ENCODE results near the gene NXPE3.
A peak's percentile ranks its signal among the peaks of the same experiment; 100 is the strongest.
"Not testable (repeated sequence)": the region's sequence is repeated elsewhere in the genome, so short reads cannot be mapped to it uniquely, and the experiment has no call there.

Gene NXPE3

GRCh38 chr3:101762041-101762646, 16.9 kb upstream of the NXPE3 start:
- DNase-seq, result no peak
- H3K9me3 ChIP-seq (ENCODE audit: control insufficient read depth, low read length), result no peaks in the 10 kb centered on the region
- H3K4me1 ChIP-seq (ENCODE audit: control insufficient read depth, insufficient read depth, low read length, poor library complexity, severe bottlenecking), result no peaks in the 10 kb centered on the region
- peaks cover 7% of the 10 kb centered on the region for H3K36me3 ChIP-seq (ENCODE audit: control insufficient read depth, insufficient read depth, low read length)
- no peaks in the 10 kb centered on the region for H3K27me3 ChIP-seq (replicated peaks; ENCODE audit: control insufficient read depth, insufficient read depth, low read length, poor library complexity, severe bottlenecking)
- no peak overlapping the region for H3K27ac ChIP-seq (ENCODE audit: insufficient read depth, low read length, poor library complexity, severe bottlenecking)
- no peak overlapping the region for H3K4me3 ChIP-seq (ENCODE audit: insufficient read depth, low read depth, low read length, poor library complexity, severe bottlenecking)

GRCh38 chr3:101777745-101778281, 1.2 kb upstream of the NXPE3 start:
- not testable (repeated sequence) for H3K9me3 ChIP-seq (ENCODE audit: control insufficient read depth, low read length); H3K4me3 ChIP-seq (ENCODE audit: insufficient read depth, low read depth, low read length, poor library complexity, severe bottlenecking); H3K27ac ChIP-seq (ENCODE audit: insufficient read depth, low read length, poor library complexity, severe bottlenecking); H3K27me3 ChIP-seq (replicated peaks; ENCODE audit: control insufficient read depth, insufficient read depth, low read length, poor library complexity, severe bottlenecking); H3K36me3 ChIP-seq (ENCODE audit: control insufficient read depth, insufficient read depth, low read length); DNase-seq
- H3K4me1 ChIP-seq (ENCODE audit: control insufficient read depth, insufficient read depth, low read length, poor library complexity, severe bottlenecking), result peaks cover 17% of the 10 kb centered on the region

- no peak for DNase-seq
- Histone ChIP-seq H3K4me3 (ENCODE audit: insufficient read depth, low read depth, low read length, poor library complexity, severe bottlenecking) (peak overlapping the region; percentile 52), H3K36me3 (ENCODE audit: control insufficient read depth, insufficient read depth, low read length) (peaks cover 2% of the 10 kb centered on the region), H3K27me3 (replicated peaks; ENCODE audit: control insufficient read depth, insufficient read depth, low read length, poor library complexity, severe bottlenecking) (no peaks in the 10 kb centered on the region), H3K9me3 (ENCODE audit: control insufficient read depth, low read length) (no peaks in the 10 kb centered on the region), H3K27ac (ENCODE audit: insufficient read depth, low read length, poor library complexity, severe bottlenecking) (peak overlapping the region; percentile 84), H3K4me1 (ENCODE audit: control insufficient read depth, insufficient read depth, low read length, poor library complexity, severe bottlenecking) (peaks cover 19% of the 10 kb centered on the region)
These were observed 495 bp upstream of the NXPE3 start for GRCh38 chr3:101778385-101779046.

- peak overlapping the region; percentile 84 for H3K27ac ChIP-seq (ENCODE audit: insufficient read depth, low read length, poor library complexity, severe bottlenecking)
- no peak for DNase-seq
These were observed 891 bp downstream of the NXPE3 start for GRCh38 chr3:101779822-101780381.

GRCh38 chr3:101780661-101781060, 1.6 kb downstream of the NXPE3 start:
- H3K9me3 ChIP-seq (ENCODE audit: control insufficient read depth, low read length), result no peaks in the 10 kb centered on the region
- peaks cover 28% of the 10 kb centered on the region for H3K4me1 ChIP-seq (ENCODE audit: control insufficient read depth, insufficient read depth, low read length, poor library complexity, severe bottlenecking)
- peaks cover 18% of the 10 kb centered on the region for H3K36me3 ChIP-seq (ENCODE audit: control insufficient read depth, insufficient read depth, low read length)
- peak overlapping the region; percentile 84 for H3K27ac ChIP-seq (ENCODE audit: insufficient read depth, low read length, poor library complexity, severe bottlenecking)
- H3K27me3 ChIP-seq (replicated peaks; ENCODE audit: control insufficient read depth, insufficient read depth, low read length, poor library complexity, severe bottlenecking), result no peaks in the 10 kb centered on the region
- DNase-seq, result no peak
- no peak overlapping the region for H3K4me3 ChIP-seq (ENCODE audit: insufficient read depth, low read depth, low read length, poor library complexity, severe bottlenecking)

More at GRCh38 chr3:101779822-101780381, 891 bp downstream of the NXPE3 start:
- Histone ChIP-seq H3K36me3 (ENCODE audit: control insufficient read depth, insufficient read depth, low read length) (peaks cover 12% of the 10 kb centered on the region), H3K27me3 (replicated peaks; ENCODE audit: control insufficient read depth, insufficient read depth, low read length, poor library complexity, severe bottlenecking) (no peaks in the 10 kb centered on the region), H3K4me3 (ENCODE audit: insufficient read depth, low read depth, low read length, poor library complexity, severe bottlenecking) (peak overlapping the region; percentile 52), H3K4me1 (ENCODE audit: control insufficient read depth, insufficient read depth, low read length, poor library complexity, severe bottlenecking) (peaks cover 23% of the 10 kb centered on the region), H3K9me3 (ENCODE audit: control insufficient read depth, low read length) (no peaks in the 10 kb centered on the region)

- H3K4me3 ChIP-seq (ENCODE audit: insufficient read depth, low read depth, low read length, poor library complexity, severe bottlenecking), result no peak overlapping the region
- no peak overlapping the region for H3K27ac ChIP-seq (ENCODE audit: insufficient read depth, low read length, poor library complexity, severe bottlenecking)
- no peaks in the 10 kb centered on the region for H3K9me3 ChIP-seq (ENCODE audit: control insufficient read depth, low read length)
These were observed 2.2 kb downstream of the NXPE3 start for GRCh38 chr3:101781166-101781565.

GRCh38 chr3:101784855-101785613, 6.0 kb downstream of the NXPE3 start:
- no peak for DNase-seq
- Histone ChIP-seq H3K27me3 (replicated peaks; ENCODE audit: control insufficient read depth, insufficient read depth, low read length, poor library complexity, severe bottlenecking) (no peaks in the 10 kb centered on the region), H3K36me3 (ENCODE audit: control insufficient read depth, insufficient read depth, low read length) (peaks cover 52% of the 10 kb centered on the region), H3K4me1 (ENCODE audit: control insufficient read depth, insufficient read depth, low read length, poor library complexity, severe bottlenecking) (peaks cover 28% of the 10 kb centered on the region), H3K4me3 (ENCODE audit: insufficient read depth, low read depth, low read length, poor library complexity, severe bottlenecking) (peak overlapping the region; percentile 34), H3K27ac (ENCODE audit: insufficient read depth, low read length, poor library complexity, severe bottlenecking) (peak overlapping the region; percentile 46), H3K9me3 (ENCODE audit: control insufficient read depth, low read length) (no peaks in the 10 kb centered on the region)

More at GRCh38 chr3:101781166-101781565, 2.2 kb downstream of the NXPE3 start:
- DNase-seq, result no peak
- Histone ChIP-seq H3K27me3 (replicated peaks; ENCODE audit: control insufficient read depth, insufficient read depth, low read length, poor library complexity, severe bottlenecking) (no peaks in the 10 kb centered on the region), H3K4me1 (ENCODE audit: control insufficient read depth, insufficient read depth, low read length, poor library complexity, severe bottlenecking) (peaks cover 32% of the 10 kb centered on the region), H3K36me3 (ENCODE audit: control insufficient read depth, insufficient read depth, low read length) (peaks cover 23% of the 10 kb centered on the region)

- no peak overlapping the region for H3K27ac ChIP-seq (ENCODE audit: insufficient read depth, low read length, poor library complexity, severe bottlenecking)
- peaks cover 46% of the 10 kb centered on the region for H3K36me3 ChIP-seq (ENCODE audit: control insufficient read depth, insufficient read depth, low read length)
- H3K4me1 ChIP-seq (ENCODE audit: control insufficient read depth, insufficient read depth, low read length, poor library complexity, severe bottlenecking), result peaks cover 4% of the 10 kb centered on the region
- H3K4me3 ChIP-seq (ENCODE audit: insufficient read depth, low read depth, low read length, poor library complexity, severe bottlenecking), result no peak overlapping the region
- no peaks in the 10 kb centered on the region for H3K27me3 ChIP-seq (replicated peaks; ENCODE audit: control insufficient read depth, insufficient read depth, low read length, poor library complexity, severe bottlenecking)
- no peak for DNase-seq
- no peaks in the 10 kb centered on the region for H3K9me3 ChIP-seq (ENCODE audit: control insufficient read depth, low read length)
These were observed 12.8 kb downstream of the NXPE3 start for GRCh38 chr3:101791778-101792177.

- Histone ChIP-seq H3K27ac (ENCODE audit: insufficient read depth, low read length, poor library complexity, severe bottlenecking) (no peak overlapping the region), H3K4me1 (ENCODE audit: control insufficient read depth, insufficient read depth, low read length, poor library complexity, severe bottlenecking) (peaks cover 7% of the 10 kb centered on the region), H3K27me3 (replicated peaks; ENCODE audit: control insufficient read depth, insufficient read depth, low read length, poor library complexity, severe bottlenecking) (no peaks in the 10 kb centered on the region), H3K36me3 (ENCODE audit: control insufficient read depth, insufficient read depth, low read length) (peaks cover 23% of the 10 kb centered on the region), H3K4me3 (ENCODE audit: insufficient read depth, low read depth, low read length, poor library complexity, severe bottlenecking) (no peak overlapping the region), H3K9me3 (ENCODE audit: control insufficient read depth, low read length) (no peaks in the 10 kb centered on the region)
- DNase-seq, result no peak
These were observed 17.2 kb downstream of the NXPE3 start for GRCh38 chr3:101796077-101796680.

Data from effector memory CD4-positive, alpha-beta T cell (primary cell).